GM12865 (cell line): ENCODE results near the gene COG2.

ENCODE experiments used
- DNase-seq: peaks from one replicate; pipeline ENCODE4 v3.0.0; 2010; ENCODE audit warnings: low read depth
- H3K4me3 ChIP-seq: 2 replicates; pipeline ENCODE4 v1.5.1; 2011; ENCODE audit warnings: mild to moderate bottlenecking, low read depth, low read length, control low read depth
- CTCF ChIP-seq: IDR thresholded peaks from 2 replicates; pipeline ENCODE4 v1.5.1; 2011; ENCODE audit warnings: low read length, control low read depth, low read depth, inconsistent platforms; ENCODE audit not compliant: insufficient read depth; ENCODE audit errors: missing control alignments

COG2 gene

GRCh38 chr1:230699716-230700115, 57.4 kb downstream of the COG2 start:
- no peak for TF ChIP-seq CTCF
- no peak overlapping the region for H3K4me3 ChIP-seq
- no peak for DNase-seq

DNA sequence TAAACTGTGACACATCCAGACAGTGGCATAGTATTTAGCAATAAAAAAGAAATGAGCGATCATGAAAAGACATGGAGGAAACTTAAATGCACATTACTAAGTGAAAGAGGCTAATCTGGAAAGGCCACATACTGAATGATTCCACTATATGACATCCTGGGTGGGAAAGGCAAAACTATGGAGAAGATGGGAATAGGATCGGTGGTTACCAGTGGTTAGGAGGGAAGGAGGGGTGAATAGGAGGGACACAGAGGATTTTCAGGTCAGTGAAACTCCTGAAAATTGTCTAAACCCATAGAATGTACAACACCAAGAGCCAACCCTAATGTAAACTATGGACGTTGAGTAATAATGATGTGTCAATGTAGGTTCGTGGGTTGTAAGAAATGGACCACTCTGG, 57.9 kb downstream of the COG2 start:
- H3K4me3 ChIP-seq: no peak overlapping the region
- no peak for TF ChIP-seq CTCF
- DNase-seq: no peak

DNA sequence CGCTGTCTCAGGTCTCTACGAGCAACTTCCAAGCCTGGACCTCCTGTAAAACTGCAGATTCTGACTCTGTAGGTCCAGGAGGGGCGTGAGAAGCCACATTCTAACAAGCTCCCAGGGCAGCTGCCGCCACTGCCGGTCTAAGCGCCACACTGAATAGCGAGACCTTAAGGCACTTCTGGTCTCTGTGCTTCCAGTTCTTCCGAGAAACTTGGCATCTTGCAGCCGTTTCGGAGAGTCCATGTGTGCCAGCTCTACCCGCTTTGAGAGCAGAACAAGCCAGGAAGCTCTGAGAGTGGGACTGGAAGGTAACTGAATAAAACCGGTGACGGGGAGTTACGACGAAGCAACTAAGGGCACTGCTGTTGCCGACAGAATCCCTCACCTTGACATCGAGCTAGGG, 59.2 kb downstream of the COG2 start:
- no peak overlapping the region for H3K4me3 ChIP-seq
- no peak for DNase-seq
- TF ChIP-seq CTCF: no peak

GRCh38 chr1:230701895-230702768, 59.9 kb downstream of the COG2 start:
- no peak overlapping the region for H3K4me3 ChIP-seq
- TF ChIP-seq CTCF: no peak
- DNase-seq: no peak

- no peak for DNase-seq
- no peak overlapping the region for H3K4me3 ChIP-seq
- TF ChIP-seq CTCF: no peak
These were observed 60.8 kb downstream of the COG2 start for GRCh38 chr1:230702934-230703678.

DNA sequence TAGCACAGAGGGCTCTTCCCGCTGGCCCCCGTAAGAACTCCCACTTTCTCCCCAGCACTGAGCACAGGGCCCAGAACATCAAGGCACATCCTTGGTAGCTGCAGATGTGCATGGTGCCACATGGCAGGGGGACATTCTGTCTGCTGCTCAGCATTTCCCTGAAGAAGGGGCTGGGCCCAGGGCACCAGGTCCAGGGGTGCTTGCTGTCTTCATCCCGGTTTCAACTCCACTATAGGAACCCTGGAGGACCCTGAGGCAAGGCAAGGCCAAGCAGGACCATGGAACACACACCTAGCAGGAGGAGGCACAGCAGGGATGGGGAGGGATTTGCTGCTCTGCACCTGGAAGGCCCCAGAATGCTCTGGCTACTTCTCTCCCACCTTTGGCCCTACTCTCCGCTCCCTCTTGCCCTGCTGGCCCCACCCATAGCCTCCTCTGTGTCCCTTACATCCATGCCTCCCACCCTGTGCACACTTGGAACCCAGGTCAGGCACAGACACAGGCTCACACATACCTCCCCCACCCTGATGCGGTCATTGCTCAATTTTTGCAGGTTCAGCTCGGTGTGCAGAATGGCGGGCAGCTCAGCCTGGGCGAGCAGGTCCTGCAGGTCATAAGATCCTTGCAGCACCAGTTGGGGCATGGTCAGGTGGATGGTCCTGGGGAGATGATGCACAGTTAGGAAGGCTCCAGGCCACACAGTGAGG, 61.6 kb downstream of the COG2 start:
- DNase-seq: no peak
- no peak overlapping the region for H3K4me3 ChIP-seq
- TF ChIP-seq CTCF: no peak
